Activated CD4-positive, alpha-beta T cell treated with anti-CD3 and anti-CD28 coated beads, Interleukin-2, amount 50 U/mL, for 24 hours (primary cell): ENCODE results near the gene KLHL41.
A peak's percentile ranks its signal among the peaks of the same experiment; 100 is the strongest.

Experiments used
- DNase-seq, 2 donors: peaks; one replicate each; pipeline ENCODE4 v3.0.0-alpha.2; 2020; ENCODE audit warnings: low read depth in 1 of 2, low spot score in 1 of 2

Gene KLHL41

GRCh38 chr2:169509298-169509885 lies at the start of gene KLHL41:
Gene KLHL41, plus strand, starts transcription at chr2:169509702. Its CDS starts 77 bp downstream, at chr2:169509779.
- DNase-seq: no peak

GRCh38 chr2:169461143-169461542 lies 48.4 kb upstream of the KLHL41 start:
- no peak for DNase-seq

- no peak for DNase-seq
Observed at GRCh38 chr2:169462896-169463695, 46.4 kb upstream of the KLHL41 start.

GRCh38 chr2:169464466-169464865 lies 45.0 kb upstream of the KLHL41 start:
- DNase-seq: no peak

GRCh38 chr2:169464882-169465281 lies 44.6 kb upstream of the KLHL41 start:
- no peak for DNase-seq

- no peak for DNase-seq
Observed at GRCh38 chr2:169468841-169469240, 40.7 kb upstream of the KLHL41 start.

GRCh38 chr2:169469952-169470572 lies 39.4 kb upstream of the KLHL41 start:
- DNase-seq: no peak

- DNase-seq: no peak
Observed at GRCh38 chr2:169472249-169472648, 37.3 kb upstream of the KLHL41 start.

GRCh38 chr2:169476459-169476858 lies 33.0 kb upstream of the KLHL41 start:
- no peak for DNase-seq

- DNase-seq: no peak
Observed at GRCh38 chr2:169478339-169478738, 31.2 kb upstream of the KLHL41 start.

- DNase-seq: no peak
Observed at GRCh38 chr2:169478745-169479256, 30.7 kb upstream of the KLHL41 start.

- DNase-seq: peak; percentile 43 to 63
Observed at GRCh38 chr2:169479257-169480078, 30.0 kb upstream of the KLHL41 start, which contains the start of gene BBS5. Gene BBS5, plus strand, starts transcription at chr2:169479494. Its CDS starts 60 bp downstream, at chr2:169479554.

GRCh38 chr2:169480079-169480465 lies 29.4 kb upstream of the KLHL41 start:
- no peak for DNase-seq

GRCh38 chr2:169485650-169486138 lies 23.8 kb upstream of the KLHL41 start:
- DNase-seq: no peak

GRCh38 chr2:169486487-169486886 lies 23.0 kb upstream of the KLHL41 start:
- DNase-seq: no peak

- no peak for DNase-seq
Observed at GRCh38 chr2:169490834-169491233, 18.7 kb upstream of the KLHL41 start.

GRCh38 chr2:169491378-169491777 lies 18.1 kb upstream of the KLHL41 start:
- DNase-seq: no peak

GRCh38 chr2:169493360-169493759 lies 16.1 kb upstream of the KLHL41 start:
- no peak for DNase-seq

GRCh38 chr2:169495310-169495928 lies 14.1 kb upstream of the KLHL41 start:
- DNase-seq: no peak

- DNase-seq: no peak
Observed at GRCh38 chr2:169504651-169505050, 4.9 kb upstream of the KLHL41 start.
